Measurements from ENCODE around the gene CSNK1G3.

GRCh38 chr5:123549256-123549904 is 37.4 kb downstream of the CSNK1G3 start:
- no peak for TF ChIP-seq CTCF (IDR thresholded peaks at IDR 0.05 in 4 of 5, conservative IDR thresholded peaks at IDR 0.05 in 1 of 5)
- no peak for TF ChIP-seq POLR2A (IDR thresholded peaks at IDR 0.05)

All from gastrocnemius medialis (tissue), 4 donors.